Mucosa of rectum (tissue), 2 donors: ENCODE results near the gene ZNF804A.
"Not testable (repeated sequence)": the region's sequence is repeated elsewhere in the genome, so short reads cannot be mapped to it uniquely, and the experiment has no call there.

ENCODE experiments used
- H3K27ac ChIP-seq, 2 donors: one replicate each; pipeline ENCODE4 v1.7.0; 2013; ENCODE audit warnings: inconsistent platforms in 2 of 2, low read depth in 2 of 2, low read length in 2 of 2
- H3K27me3 ChIP-seq, 2 donors: one replicate each; pipeline ENCODE4 v1.7.0; 2013; ENCODE audit warnings: low read length in 2 of 2; ENCODE audit not compliant: control insufficient read depth in 2 of 2, insufficient read depth in 2 of 2
- H3K36me3 ChIP-seq, 2 donors: one replicate each; pipeline ENCODE4 v1.7.0; 2013; ENCODE audit warnings: low read length in 2 of 2; ENCODE audit not compliant: control insufficient read depth in 2 of 2, insufficient read depth in 2 of 2
- H3K4me1 ChIP-seq, 2 donors: one replicate each; pipeline ENCODE4 v1.7.0; 2013; ENCODE audit warnings: low read length in 2 of 2, mild to moderate bottlenecking in 1 of 2; ENCODE audit not compliant: control insufficient read depth in 2 of 2, insufficient read depth in 2 of 2
- H3K4me3 ChIP-seq, 2 donors: one replicate each; pipeline ENCODE4 v1.7.0; 2013; ENCODE audit warnings: low read length in 2 of 2
- H3K9ac ChIP-seq, 2 donors: one replicate each; pipeline ENCODE4 v1.7.0; 2013; ENCODE audit warnings: low read length in 2 of 2, low read depth in 1 of 2, mild to moderate bottlenecking in 1 of 2
- H3K9me3 ChIP-seq, 2 donors: one replicate each; pipeline ENCODE4 v1.7.0; 2013; ENCODE audit warnings: low read length in 2 of 2; ENCODE audit not compliant: control insufficient read depth in 2 of 2
- donor health status: healthy.
- donor health status: Normal muscosa, but diverticular disease.

ZNF804A gene

GRCh38 chr2:184756161-184756560, 157.8 kb downstream of the ZNF804A start:
- Histone ChIP-seq H3K36me3 (no peaks in the 10 kb centered on the region), H3K27ac (no peak overlapping the region), H3K9ac (no peak overlapping the region), H3K27me3 (no peaks in the 10 kb centered on the region), H3K4me1 (no peaks in the 10 kb centered on the region), H3K4me3 (no peak overlapping the region), H3K9me3 (no peaks in the 10 kb centered on the region)

- no peaks in the 10 kb centered on the region for H3K36me3 ChIP-seq
- no peaks in the 10 kb centered on the region for H3K27me3 ChIP-seq
- no peak overlapping the region for H3K4me3 ChIP-seq
- H3K4me1 ChIP-seq = no peaks in the 10 kb centered on the region
- H3K9ac ChIP-seq = no peak overlapping the region
- H3K9me3 ChIP-seq = no peaks in the 10 kb centered on the region
- no peak overlapping the region for H3K27ac ChIP-seq
Measured at GRCh38 chr2:184756885-184757284, 158.6 kb downstream of the ZNF804A start.

GRCh38 chr2:184759557-184760255, 161.4 kb downstream of the ZNF804A start:
- not testable (repeated sequence) for H3K9me3 ChIP-seq, H3K27me3 ChIP-seq, H3K4me1 ChIP-seq, H3K36me3 ChIP-seq, H3K4me3 ChIP-seq, H3K27ac ChIP-seq, H3K9ac ChIP-seq

GRCh38 chr2:184760931-184761330, 162.6 kb downstream of the ZNF804A start:
- no peaks in the 10 kb centered on the region for H3K36me3 ChIP-seq
- H3K9ac ChIP-seq = no peak overlapping the region
- no peaks in the 10 kb centered on the region for H3K27me3 ChIP-seq
- no peak overlapping the region for H3K27ac ChIP-seq
- no peaks in the 10 kb centered on the region for H3K9me3 ChIP-seq
- no peak overlapping the region for H3K4me3 ChIP-seq
- no peaks in the 10 kb centered on the region for H3K4me1 ChIP-seq

GRCh38 chr2:184765112-184765895, 167.0 kb downstream of the ZNF804A start:
- Histone ChIP-seq H3K4me3 (peak overlapping the region in 1 of 2 donors; percentile 10), H3K27me3 (no peaks in the 10 kb centered on the region), H3K36me3 (no peaks in the 10 kb centered on the region), H3K4me1 (no peaks in the 10 kb centered on the region), H3K27ac (no peak overlapping the region), H3K9ac (no peak overlapping the region), H3K9me3 (no peaks in the 10 kb centered on the region)

- Histone ChIP-seq H3K9me3 (no peaks in the 10 kb centered on the region), H3K27ac (no peak overlapping the region), H3K36me3 (no peaks in the 10 kb centered on the region), H3K4me1 (no peaks in the 10 kb centered on the region), H3K9ac (no peak overlapping the region), H3K27me3 (no peaks in the 10 kb centered on the region), H3K4me3 (no peak overlapping the region)
Measured at GRCh38 chr2:184767059-184767458, 168.7 kb downstream of the ZNF804A start.

GRCh38 chr2:184769023-184769422, 170.7 kb downstream of the ZNF804A start:
- H3K27ac ChIP-seq = no peak overlapping the region
- no peaks in the 10 kb centered on the region for H3K9me3 ChIP-seq
- no peaks in the 10 kb centered on the region for H3K36me3 ChIP-seq
- H3K4me1 ChIP-seq = no peaks in the 10 kb centered on the region
- no peak overlapping the region for H3K9ac ChIP-seq
- H3K4me3 ChIP-seq = no peak overlapping the region
- H3K27me3 ChIP-seq = no peaks in the 10 kb centered on the region

- no peaks in the 10 kb centered on the region for H3K27me3 ChIP-seq
- no peaks in the 10 kb centered on the region for H3K36me3 ChIP-seq
- H3K9me3 ChIP-seq = no peaks in the 10 kb centered on the region
- no peaks in the 10 kb centered on the region for H3K4me1 ChIP-seq
- H3K4me3 ChIP-seq = no peak overlapping the region
- H3K9ac ChIP-seq = no peak overlapping the region
- H3K27ac ChIP-seq = no peak overlapping the region
Measured at GRCh38 chr2:184769686-184770085, 171.4 kb downstream of the ZNF804A start.

- H3K4me3 ChIP-seq = no peak overlapping the region
- H3K27ac ChIP-seq = no peak overlapping the region
- no peaks in the 10 kb centered on the region for H3K9me3 ChIP-seq
- no peak overlapping the region for H3K9ac ChIP-seq
- no peaks in the 10 kb centered on the region for H3K27me3 ChIP-seq
- H3K4me1 ChIP-seq = no peaks in the 10 kb centered on the region
- H3K36me3 ChIP-seq = no peaks in the 10 kb centered on the region
Measured at GRCh38 chr2:184779777-184780176, 181.4 kb downstream of the ZNF804A start.

GRCh38 chr2:184780384-184780783, 182.1 kb downstream of the ZNF804A start:
- H3K9ac ChIP-seq = no peak overlapping the region
- H3K4me1 ChIP-seq = no peaks in the 10 kb centered on the region
- H3K27ac ChIP-seq = no peak overlapping the region
- no peaks in the 10 kb centered on the region for H3K9me3 ChIP-seq
- no peak overlapping the region for H3K4me3 ChIP-seq
- no peaks in the 10 kb centered on the region for H3K36me3 ChIP-seq
- H3K27me3 ChIP-seq = no peaks in the 10 kb centered on the region
